HepG2 (cell line): ENCODE data around the gene ACOX3.

Experiments
- AKAP8 ChIP-seq: sonication (generic); formaldehyde crosslinking; IDR thresholded peaks from 2 replicates; pipeline ENCODE4 v1.5.1; 2020; ENCODE audit warnings: mild to moderate bottlenecking, missing genetic modification reagents
- CEBPG ChIP-seq: IDR thresholded peaks from 2 replicates; pipeline ENCODE4 v1.6.1; 2016
- HOXA5 ChIP-seq: sonication (generic); formaldehyde crosslinking; IDR thresholded peaks from 2 replicates; pipeline ENCODE4 v1.4.0; 2020; ENCODE audit warnings: missing genetic modification reagents
- MED1 ChIP-seq: sonication (generic); formaldehyde crosslinking; IDR thresholded peaks from 2 replicates; pipeline ENCODE4 v1.4.0; 2020; ENCODE audit warnings: missing genetic modification reagents
- RNF2 ChIP-seq: fragments of 450-650 bp; conservative IDR thresholded peaks from 2 replicates; pipeline ENCODE4 v1.6.1; 2016; ENCODE audit warnings: low read depth
- U2AF1 ChIP-seq: fragments of 200-400 bp; formaldehyde crosslinking; optimal IDR thresholded peaks from 2 replicates; pipeline ENCODE3; 2017; ENCODE audit warnings: mild to moderate bottlenecking, low read depth, low read length
- ZBTB38 ChIP-seq: sonication (generic); formaldehyde crosslinking; IDR thresholded peaks from 2 replicates; pipeline ENCODE4 v1.5.1; 2020; ENCODE audit warnings: mild to moderate bottlenecking, missing genetic modification reagents
- ZNF121 ChIP-seq: sonication (generic); formaldehyde crosslinking; IDR thresholded peaks from 2 replicates; pipeline ENCODE4 v1.5.0; 2020; ENCODE audit warnings: mild to moderate bottlenecking, missing genetic modification reagents
- TF ChIP-seq, protein P1 (sequence below): sonication (generic); formaldehyde crosslinking; IDR thresholded peaks from 2 replicates; pipeline ENCODE4 v1.4.0; 2020; ENCODE audit warnings: missing genetic modification reagents
- TF ChIP-seq, protein P2 (sequence below): sonication (generic); formaldehyde crosslinking; IDR thresholded peaks from 2 replicates; pipeline ENCODE4 v1.5.0; 2020; ENCODE audit warnings: mild to moderate bottlenecking, missing genetic modification reagents, moderate library complexity
- TF ChIP-seq, protein P3 (sequence below): sonication (generic); formaldehyde crosslinking; IDR thresholded peaks from 2 replicates; pipeline ENCODE4 v1.8.1; 2022; ENCODE audit warnings: mild to moderate bottlenecking, missing genetic modification reagents
- TF ChIP-seq, protein P4 (sequence below): sonication (generic); formaldehyde crosslinking; IDR thresholded peaks from 2 replicates; pipeline ENCODE4 v1.8.0; 2022; ENCODE audit warnings: missing genetic modification reagents, mild to moderate bottlenecking, inconsistent platforms, borderline replicate concordance

DNA sequence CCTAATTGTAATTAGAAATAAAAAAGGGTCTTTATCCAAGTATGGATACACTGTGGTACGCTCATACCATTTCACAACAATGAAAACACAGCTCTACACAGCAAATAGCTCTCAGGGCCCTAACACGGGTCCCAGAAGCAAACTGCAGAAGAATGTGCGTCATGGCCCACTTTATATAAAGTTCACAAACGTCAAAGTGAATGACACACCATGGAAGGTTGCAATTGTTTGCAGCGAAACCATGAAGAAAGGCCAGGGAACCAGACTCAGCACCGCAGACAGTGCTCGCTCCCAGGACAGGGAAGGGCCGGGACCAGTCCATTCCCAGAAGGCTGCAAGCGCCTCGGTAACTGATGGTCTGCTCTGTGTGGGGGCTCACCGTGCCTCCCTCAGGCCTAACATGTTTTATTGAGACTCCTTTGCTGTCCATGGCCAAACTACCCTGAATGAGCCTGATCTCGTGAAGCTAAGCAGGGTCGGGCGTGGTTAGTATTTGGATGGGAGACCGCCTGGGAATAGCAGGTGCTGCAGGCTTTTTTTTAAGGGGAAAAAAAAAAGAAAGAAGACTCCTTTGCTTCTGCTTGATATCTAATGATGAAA, 47.8 kb downstream of the ACOX3 start:
- TF ChIP-seq ZBTB38 (CRISPR knock-in tag) (no peak), HOXA5 (no peak), AKAP8 (no peak), RNF2 (no peak), MED1 (no peak), ZNF121 (CRISPR knock-in tag) (no peak), U2AF1 (no peak), CEBPG (CRISPR knock-in tag) (no peak)
- TF ChIP-seq, protein P1, sequence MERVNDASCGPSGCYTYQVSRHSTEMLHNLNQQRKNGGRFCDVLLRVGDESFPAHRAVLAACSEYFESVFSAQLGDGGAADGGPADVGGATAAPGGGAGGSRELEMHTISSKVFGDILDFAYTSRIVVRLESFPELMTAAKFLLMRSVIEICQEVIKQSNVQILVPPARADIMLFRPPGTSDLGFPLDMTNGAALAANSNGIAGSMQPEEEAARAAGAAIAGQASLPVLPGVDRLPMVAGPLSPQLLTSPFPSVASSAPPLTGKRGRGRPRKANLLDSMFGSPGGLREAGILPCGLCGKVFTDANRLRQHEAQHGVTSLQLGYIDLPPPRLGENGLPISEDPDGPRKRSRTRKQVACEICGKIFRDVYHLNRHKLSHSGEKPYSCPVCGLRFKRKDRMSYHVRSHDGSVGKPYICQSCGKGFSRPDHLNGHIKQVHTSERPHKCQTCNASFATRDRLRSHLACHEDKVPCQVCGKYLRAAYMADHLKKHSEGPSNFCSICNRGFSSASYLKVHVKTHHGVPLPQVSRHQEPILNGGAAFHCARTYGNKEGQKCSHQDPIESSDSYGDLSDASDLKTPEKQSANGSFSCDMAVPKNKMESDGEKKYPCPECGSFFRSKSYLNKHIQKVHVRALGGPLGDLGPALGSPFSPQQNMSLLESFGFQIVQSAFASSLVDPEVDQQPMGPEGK (CRISPR knock-in tag), result no peak
- TF ChIP-seq, protein P2, sequence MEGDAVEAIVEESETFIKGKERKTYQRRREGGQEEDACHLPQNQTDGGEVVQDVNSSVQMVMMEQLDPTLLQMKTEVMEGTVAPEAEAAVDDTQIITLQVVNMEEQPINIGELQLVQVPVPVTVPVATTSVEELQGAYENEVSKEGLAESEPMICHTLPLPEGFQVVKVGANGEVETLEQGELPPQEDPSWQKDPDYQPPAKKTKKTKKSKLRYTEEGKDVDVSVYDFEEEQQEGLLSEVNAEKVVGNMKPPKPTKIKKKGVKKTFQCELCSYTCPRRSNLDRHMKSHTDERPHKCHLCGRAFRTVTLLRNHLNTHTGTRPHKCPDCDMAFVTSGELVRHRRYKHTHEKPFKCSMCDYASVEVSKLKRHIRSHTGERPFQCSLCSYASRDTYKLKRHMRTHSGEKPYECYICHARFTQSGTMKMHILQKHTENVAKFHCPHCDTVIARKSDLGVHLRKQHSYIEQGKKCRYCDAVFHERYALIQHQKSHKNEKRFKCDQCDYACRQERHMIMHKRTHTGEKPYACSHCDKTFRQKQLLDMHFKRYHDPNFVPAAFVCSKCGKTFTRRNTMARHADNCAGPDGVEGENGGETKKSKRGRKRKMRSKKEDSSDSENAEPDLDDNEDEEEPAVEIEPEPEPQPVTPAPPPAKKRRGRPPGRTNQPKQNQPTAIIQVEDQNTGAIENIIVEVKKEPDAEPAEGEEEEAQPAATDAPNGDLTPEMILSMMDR (CRISPR knock-in tag), result no peak
- TF ChIP-seq, protein P3, sequence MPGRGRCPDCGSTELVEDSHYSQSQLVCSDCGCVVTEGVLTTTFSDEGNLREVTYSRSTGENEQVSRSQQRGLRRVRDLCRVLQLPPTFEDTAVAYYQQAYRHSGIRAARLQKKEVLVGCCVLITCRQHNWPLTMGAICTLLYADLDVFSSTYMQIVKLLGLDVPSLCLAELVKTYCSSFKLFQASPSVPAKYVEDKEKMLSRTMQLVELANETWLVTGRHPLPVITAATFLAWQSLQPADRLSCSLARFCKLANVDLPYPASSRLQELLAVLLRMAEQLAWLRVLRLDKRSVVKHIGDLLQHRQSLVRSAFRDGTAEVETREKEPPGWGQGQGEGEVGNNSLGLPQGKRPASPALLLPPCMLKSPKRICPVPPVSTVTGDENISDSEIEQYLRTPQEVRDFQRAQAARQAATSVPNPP, result no peak
- TF ChIP-seq, protein P4, sequence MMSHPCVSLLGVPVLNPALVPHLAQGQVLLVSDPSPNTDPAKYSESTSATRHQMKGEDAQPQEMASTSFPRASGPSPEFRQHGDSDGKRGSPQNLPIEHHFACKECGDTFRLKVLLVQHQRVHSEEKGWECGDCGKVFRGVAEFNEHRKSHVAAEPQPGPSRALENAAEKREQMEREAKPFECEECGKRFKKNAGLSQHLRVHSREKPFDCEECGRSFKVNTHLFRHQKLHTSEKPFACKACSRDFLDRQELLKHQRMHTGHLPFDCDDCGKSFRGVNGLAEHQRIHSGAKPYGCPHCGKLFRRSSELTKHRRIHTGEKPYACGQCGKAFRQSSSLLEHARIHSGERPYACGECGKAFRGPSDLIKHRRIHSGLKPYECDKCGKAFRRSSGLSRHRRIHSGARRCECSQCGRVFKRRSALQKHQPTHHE (CRISPR knock-in tag), result no peak
